ENCODE measurements around the gene PLEKHG1.

Gene PLEKHG1

GRCh38 chr6:150641398-150642139 lies 41.9 kb downstream of the PLEKHG1 start:
- DNase-seq = peak; percentile 25

GRCh38 chr6:150646228-150646627 lies 46.5 kb downstream of the PLEKHG1 start:
- DNase-seq = no peak

- DNase-seq = no peak
Measured at GRCh38 chr6:150647051-150647450, 47.4 kb downstream of the PLEKHG1 start.
